Measurements from ENCODE around the gene AUTS2.

Gene AUTS2

DNA sequence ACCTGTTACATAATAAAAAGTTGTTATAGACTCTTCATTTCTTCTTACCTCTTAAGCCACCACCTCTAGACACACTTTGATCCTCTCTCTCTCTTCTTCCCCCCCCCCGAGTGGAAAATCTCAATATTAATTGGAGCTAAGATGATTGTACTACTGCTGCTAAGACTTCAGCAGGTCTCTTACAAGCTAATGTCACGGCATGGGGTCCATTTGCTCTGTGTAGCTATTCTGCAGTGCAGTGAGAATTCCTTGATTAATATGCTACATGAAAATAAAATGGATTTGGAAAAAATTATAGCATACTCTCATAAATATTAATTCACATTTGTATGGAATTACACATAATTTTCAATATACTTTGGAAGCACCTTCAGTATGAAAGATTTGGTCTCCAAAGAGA lies 297.2 kb downstream of the AUTS2 start:
- no peak for DNase-seq (ENCODE audit: low spot score)

DNA sequence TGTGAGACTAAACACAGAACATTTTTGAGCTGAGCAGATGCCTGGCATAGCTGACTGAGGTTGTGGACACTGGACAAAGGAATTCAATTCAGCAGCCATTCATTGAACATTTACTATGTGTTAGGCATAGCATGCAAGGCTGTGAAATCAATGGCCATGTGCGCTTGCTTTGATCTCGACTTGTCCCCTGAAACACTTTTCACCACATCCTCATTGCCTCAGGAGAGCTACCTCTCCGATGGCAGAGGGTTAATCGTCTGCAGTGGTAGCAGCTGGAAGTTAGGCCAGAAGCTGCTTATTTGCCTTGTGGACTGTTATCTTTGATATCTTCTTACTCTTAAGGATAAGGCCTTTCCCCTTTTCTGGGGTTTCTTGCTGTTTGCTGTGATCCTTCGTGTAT lies 297.8 kb downstream of the AUTS2 start:
- no peak for DNase-seq (ENCODE audit: low spot score)

DNA sequence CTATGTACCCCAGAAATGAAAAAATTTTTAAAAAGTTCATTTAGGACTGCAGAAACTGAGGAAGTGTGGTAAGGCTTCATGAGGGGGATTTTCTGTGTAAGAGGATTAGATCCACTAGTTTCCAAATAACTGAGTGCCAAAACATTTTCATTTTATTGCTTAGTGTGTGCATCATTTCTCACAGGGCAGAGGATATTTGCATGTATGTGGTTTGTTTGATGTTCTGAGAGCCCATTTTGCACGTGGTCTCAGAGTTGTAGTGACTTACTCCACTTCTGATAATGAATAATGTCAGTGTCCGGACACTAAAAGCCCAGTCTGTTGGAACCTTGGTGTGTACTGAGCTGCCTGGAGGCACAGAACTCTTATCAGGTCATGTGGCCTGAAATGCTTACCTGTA lies 299.9 kb downstream of the AUTS2 start:
- no peak for DNase-seq (ENCODE audit: low spot score)

DNA sequence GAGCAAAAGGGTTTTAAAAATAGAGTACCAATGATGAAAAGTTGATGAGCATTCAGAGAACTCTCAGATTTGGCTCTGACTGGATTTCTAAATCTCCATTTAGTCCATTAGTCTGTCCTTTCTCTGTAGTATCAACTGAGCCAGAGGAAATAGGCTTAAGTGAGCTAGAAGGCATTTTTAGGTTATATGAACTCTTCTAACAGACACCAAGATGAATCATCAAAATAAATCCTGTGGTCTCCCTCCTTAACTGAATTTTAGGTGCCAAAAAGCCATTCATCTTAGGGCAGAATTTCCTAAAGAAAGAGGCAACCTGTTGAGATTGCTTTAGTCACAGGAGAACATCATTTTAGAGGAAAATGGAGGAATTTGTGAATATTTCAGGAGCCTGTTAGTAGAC lies 305.1 kb downstream of the AUTS2 start:
- DNase-seq (ENCODE audit: low spot score): no peak

DNA sequence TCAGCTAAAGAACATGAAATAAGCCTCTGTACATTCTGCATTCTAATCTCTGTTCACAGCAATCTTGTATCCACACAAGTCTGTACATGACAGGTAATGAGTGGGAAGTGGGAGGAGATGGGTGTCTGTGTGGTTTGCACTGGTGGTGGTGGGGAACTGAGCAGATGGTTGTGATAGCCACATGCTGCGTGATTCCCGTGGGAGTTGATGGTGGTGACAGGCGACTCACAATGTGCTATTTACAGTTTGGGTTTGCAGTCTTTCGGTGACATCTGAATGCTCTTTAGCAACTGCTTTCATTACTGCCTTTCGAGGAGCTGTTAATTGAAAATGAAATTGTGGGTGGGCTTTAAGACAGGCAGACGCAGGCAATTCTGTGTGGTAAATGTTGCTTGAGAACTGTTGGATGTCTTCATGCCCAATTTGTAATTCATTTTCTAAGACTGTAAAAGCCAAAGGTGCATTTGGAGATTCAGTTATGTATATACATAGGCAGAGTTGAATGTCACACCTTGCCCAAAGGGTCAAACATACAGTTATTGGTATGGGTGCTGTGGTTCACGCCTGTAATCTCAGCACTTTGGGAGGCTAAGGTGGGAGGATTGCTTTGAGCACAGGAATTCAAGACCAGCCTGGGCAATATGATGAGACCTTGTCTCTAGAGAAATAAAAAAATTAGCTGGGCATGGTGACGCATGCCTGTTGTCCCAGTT lies 308.2 kb downstream of the AUTS2 start:
- no peak for DNase-seq (ENCODE audit: low spot score)

DNA sequence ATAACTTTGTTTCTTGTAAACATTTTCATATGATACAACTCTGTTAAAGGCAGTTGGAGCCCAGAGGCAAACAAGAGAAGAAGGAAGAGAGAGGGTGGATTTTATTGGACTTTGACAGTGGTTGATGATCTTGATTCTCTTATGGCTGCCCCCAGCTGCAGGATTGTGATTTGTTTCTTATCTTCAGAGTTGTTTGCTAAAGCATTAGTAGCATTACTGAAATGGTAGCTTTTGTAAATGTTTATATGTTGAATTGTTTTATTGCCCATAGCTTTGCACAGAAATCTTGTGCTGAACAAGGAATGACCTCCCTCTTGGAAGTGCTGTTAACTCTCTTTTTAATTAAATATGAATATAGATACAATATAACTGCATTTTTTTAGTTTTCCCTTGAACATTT lies 309.4 kb downstream of the AUTS2 start:
- DNase-seq (ENCODE audit: low spot score): no peak

DNA sequence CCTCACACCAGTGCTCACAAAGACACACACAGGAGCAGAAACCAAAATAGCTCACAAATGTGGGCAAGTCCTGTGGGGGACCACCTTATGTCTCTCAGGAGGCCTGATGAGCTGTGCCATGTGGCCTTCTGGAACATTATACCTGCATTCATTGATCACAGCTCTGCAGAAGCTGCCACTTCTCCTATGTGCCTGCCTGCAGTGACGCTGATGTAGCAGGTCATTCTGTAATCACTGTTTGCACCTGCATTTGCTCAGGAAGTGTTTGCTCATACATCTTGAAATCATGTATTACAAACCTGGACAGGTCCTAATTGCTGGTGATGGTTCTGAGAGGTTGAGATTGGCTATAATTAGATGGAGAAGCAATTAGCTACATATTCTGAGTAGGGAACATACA lies 310.2 kb downstream of the AUTS2 start:
- no peak for DNase-seq (ENCODE audit: low spot score)

DNA sequence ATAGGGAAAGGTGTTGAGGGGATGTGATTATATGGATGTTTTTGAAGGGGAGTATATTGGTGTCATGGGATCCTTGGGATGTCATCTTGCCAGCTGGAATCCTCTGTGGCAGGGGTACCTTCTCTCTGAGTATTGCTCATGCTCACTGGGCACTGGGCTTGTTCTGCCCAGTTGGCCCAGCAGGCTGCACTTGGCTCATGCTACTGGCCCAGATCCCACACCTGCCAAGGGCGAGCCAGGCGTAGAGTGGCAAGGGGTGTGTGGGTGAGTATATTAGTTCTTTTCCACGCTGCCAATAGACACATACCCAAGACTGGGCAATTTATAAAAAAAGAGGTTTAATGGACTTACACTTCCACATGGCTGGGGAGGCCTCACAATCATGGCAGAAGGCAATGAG lies 311.9 kb downstream of the AUTS2 start:
- no peak for DNase-seq (ENCODE audit: low spot score)

DNA sequence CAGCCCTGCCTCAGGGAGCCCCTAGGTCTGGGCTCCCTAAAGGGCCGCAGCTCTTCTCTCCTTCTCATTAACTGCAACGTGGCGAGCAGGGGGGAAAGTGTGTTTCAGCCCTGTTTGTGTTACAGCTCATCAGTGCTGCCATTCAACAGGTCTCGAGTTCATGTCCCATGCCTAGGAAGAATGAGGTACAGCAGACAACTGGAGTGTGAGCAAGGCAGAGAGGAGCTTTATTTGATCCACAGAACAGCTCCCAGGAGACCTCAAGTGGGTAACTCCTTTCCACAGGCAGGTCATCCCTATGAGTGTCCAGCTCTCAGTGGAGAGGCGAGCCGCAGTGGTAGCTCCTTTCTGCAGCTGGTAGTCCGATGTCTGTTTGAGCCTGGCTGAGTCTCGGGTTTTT lies 313.1 kb downstream of the AUTS2 start:
- DNase-seq (ENCODE audit: low spot score): no peak

DNA sequence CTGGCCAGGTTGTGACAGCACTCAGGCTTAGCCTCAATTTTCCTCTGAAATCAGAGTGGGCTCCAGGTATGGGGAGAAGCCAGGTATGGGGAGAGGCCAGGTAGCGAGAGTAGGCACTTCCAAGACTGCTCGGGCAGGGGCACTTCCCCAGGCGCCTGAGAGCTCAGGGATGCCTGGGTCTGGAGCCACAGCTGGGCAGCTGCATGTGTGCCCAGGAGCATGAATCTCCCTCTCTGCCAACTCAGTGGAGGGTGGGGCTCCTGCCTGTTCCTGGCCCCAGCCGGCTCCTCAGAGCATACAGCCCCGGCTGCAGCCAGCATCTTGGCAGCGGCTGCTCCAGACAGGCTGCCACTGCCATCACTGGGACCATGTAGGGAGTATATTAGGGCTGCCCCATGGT lies 313.9 kb downstream of the AUTS2 start:
- DNase-seq (ENCODE audit: low spot score): no peak

DNA sequence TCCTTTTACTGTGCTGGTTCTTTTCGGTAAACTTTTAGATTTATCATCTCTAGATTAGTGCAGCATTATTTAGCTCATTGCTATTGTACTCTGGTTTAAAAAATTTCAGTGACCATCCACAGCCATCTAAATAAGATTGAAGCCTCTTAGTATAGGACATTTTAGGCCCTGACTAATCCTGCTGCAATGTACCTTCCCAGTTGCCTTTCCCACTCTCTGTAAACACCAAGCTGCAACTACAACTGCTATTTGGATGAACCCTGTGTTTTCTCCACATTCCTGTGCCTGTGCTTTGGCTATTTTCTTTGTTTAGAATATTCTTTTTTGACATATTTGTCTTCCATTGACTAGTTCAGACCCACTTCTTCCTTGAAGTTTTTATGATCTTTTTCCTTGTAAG lies 314.6 kb downstream of the AUTS2 start:
- no peak for DNase-seq (ENCODE audit: low spot score)

DNA sequence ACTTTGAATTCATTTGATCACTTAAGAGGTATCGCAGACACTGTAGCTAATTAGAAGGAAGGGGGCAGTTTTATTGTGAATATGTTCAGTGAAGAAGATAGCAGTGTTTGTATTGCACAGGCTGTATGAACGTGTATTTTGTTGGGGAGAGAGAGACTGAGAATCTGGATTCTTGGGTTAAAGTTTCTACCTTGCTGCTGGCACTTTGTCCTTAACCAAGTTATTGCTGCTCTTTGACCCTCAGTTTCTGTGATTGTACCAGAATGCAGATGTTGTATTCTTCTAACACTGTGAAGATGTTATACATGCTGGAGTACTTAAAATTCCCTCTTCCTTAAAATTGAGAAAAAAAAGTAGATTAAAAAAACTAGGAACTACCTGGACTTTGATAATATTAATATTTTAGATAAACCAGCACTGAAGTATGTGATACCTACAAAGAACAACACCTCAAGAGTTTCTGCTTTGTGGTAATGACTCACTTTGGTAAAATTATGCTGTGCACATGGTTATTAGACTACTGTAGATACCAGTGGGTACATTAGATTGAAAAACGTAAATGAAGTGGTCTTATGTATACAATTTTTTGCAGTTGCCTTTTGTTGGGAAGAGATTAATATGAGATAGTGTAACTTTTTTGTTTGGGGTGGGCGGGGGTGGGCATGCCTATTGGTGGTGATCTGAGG lies 321.3 kb downstream of the AUTS2 start:
- DNase-seq (ENCODE audit: low spot score): no peak

DNA sequence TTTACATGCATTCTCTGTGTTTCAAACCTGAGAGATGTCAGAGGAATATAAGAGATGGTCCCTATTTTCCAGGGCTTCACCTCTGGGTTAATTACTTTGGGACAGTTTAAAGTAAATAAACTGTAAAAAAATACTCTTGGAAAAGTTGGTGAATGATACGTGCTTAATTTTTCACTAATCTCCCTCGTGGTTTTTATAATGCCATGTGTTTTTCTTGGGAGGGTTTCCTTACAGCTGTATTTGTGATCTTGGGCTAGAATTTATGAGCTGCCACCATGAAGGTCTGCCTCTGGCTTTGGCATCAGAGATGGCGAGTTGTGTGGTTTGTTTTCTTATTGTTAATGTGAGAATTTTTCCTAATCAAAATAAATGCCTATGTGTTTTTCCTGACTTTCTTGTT lies 322.5 kb downstream of the AUTS2 start:
- no peak for DNase-seq (ENCODE audit: low spot score)

DNA sequence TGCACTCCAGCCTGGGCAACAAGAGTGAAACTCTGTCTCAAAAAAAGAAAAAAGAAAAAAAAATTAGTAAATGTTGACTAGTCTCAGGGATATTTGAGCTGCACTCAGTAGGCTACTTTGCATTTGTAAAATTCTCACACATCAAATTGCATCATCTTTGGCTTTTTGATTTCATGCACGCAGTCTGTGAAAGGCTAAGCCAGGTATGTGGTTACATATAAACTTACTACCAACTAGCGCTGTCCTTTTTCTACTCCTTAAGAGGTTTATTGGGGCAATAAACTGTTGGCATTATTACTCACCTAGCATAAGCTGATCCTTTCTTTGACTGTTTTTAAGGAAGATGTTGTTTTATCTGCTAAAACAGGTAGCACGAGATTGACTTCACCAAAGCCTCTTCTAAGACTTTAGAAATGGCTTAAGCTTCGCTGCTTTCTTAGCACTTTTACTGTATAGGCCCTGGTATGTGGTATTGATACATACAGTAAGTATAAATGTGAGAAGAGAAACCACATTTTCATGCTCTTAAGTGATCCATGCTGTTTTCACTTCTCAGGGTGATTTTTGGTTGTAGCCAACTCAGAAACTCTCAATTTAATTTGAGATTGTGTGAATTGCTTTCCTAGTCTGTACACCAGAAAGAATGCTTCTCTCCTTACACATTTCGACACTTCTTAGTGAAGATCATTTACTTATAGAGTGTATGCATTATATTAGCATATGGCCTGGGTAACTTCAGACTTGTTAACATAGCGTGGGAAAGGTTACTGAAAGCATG lies 323.9 kb downstream of the AUTS2 start:
- no peak for DNase-seq (ENCODE audit: low spot score)

DNA sequence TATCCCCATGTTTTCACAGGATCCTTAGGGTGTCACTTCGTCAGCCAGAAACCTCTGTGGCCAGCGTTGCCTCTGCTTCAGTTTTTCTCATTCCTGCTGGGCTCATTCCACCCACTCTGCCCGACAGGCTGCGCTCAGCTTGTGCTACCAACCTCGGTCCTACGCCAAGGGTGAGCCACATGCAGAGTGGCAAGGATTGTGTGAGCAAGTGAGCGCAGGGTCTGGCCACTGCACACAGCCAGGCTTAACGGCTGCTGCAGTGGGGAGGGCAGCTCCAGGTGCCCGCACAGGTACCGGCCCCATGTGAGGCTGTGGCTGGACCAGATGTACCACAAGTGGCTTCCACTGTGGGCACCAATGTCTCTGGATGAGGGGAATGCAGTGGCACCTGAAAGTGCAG lies 329.2 kb downstream of the AUTS2 start:
- DNase-seq (ENCODE audit: low spot score): no peak

DNA sequence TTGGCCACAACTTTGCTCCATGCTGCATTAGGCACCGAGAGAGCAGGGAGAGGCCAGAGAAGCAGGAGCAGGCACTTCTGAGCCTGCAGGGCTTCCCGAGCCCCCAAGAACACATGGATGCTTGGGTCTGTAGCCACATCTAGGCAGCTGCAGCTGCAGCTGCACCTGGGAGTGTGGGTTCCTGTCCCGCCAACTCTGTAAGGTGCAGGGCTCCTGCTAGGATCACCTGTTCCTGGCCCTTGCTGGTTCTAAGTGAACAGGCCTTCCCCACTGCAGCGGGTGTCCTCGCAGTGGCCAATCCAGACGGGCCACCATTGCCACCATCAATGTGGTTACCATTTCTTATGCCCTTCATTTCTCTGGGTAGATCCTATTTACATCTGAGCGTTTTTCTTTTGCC lies 330.3 kb downstream of the AUTS2 start:
- DNase-seq (ENCODE audit: low spot score): no peak

DNA sequence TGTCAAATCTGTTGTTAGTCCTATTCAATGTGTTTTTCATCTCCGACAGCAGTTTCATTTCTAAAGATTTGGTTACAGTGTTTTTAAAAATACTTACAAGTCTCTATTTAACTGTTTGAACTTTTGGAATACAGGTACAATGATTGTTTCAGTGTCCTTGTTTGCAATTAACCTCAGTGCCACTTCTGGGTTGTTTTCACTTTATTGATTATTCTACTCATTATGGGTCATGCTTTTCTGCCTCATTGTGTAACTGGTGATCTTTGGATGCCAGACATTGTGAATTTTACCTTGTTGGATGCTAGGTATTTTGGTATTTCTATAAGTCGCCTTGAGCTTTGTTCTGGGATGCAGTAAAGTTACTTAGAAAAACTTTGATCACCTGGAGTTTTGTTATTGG lies 331.3 kb downstream of the AUTS2 start:
- DNase-seq (ENCODE audit: low spot score): no peak

DNA sequence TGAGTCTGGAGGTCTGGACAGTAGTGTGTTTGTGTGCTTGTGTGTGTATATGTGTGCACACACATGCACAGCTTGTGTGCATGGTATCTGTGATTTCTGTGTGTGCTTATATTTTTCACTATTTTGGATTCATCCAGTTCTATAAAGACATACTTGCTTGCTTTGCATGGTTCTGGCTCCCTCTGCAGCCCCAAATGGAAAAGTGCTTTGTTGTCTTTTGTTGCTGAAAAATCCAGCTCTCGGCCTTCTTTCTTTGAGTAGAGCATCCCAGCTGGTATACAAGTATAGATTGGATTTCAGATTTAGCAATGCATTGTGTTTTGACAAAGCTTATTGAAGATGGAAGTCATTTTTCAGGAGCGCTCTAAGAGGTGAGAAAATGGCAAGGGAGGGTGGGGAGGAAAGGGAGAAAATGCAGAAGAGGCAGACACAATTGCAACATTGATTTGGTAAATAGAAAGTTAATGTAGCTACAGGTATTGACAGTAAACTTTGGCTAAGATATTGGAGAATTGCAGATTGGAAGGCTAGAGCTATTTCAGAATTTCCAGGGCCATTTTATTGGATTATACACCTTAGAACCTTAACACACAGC lies 333.9 kb downstream of the AUTS2 start:
- DNase-seq (ENCODE audit: low spot score): no peak

DNA sequence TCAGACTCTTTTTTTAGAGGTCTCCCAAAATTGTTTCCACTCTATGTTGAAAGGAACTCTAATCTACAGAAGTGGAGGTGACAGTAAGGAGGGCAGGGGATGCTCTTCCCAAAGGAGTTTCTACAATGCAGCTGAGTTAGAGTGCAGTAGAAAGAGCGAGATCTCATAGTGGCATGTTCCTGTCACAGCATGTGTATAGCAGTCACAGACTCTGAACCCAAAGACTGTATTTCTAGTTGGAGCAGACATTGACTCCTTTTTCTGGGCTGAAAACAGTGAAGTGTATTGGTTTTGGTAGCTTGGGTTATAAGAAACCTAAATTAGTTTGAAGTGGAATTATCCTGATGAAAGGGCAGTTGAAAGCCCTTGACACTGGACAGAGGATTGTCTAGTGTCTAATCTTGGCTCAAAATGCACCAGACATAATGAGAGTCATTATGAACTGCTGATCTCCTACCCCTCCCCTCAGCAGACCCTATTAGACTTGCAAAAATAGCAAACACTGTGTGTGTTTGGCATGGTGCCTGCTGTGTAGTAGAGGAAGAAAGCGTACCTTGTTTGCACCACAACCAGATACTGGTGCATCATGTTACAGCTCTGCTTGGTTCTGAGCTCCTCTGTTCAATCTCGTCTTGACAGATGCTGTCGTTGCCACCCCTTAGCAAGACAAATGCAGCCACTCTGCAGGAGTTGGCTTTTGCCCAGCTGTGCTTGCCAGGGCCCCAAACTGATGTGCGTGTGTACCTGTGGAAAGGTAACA lies 336.0 kb downstream of the AUTS2 start:
- no peak for DNase-seq (ENCODE audit: low spot score)

DNA sequence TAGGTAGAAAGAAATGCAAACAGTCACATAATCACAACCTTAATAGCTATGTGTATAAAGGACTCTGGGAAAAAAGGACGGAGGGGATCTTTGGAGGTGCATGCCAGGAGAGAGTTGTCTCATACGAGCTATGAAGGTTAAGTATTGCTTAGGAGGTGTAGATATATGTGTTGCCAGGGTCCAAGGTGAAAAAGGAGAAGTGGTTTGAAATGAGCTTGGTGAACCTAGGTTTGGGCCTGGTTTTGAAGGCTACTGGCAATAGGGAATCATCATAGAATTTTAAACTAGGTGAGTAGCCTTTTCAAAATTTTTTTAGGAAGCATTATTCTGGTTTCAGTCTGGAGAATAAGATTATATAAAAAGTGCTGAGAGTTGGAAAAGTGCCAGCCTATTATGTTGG lies 336.8 kb downstream of the AUTS2 start:
- DNase-seq (ENCODE audit: low spot score): no peak

DNA sequence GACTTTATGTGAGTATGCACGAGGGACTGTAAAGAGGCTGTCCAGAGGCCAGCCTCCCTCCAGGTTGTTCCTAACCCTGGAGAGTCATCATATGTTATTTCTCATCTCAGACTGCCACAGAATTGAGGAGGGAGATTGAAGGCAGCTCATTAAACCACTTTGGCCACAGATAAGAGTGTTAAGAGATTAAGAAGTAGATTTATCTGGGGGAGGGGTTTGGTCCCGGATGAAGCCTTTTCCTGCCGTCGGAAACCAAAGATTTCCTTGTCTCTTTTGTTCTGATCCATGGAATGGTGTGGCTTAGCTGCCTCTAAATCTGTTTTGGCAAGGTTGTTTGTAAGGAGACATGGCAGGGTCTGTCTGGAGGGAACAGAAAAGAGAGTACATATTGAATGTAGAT lies 338.8 kb downstream of the AUTS2 start:
- DNase-seq (ENCODE audit: low spot score): no peak

DNA sequence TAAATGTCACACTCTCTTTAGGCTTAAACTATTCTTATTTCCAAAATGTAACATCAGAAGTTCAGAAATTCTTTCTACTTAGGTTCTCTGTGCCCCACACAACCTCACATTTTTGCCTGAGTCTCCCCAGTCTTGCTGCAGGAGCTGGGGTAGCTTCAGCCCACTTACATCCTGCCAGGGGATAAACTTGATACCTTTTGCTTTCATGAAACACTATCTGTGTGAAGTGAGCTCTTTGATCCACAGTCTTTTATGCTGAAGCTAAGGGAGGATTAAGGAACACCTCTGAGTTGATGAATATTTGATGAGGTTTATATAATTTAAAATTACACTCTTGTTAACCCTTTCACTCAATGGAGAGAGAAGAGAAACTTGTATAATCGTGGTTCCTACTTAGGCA lies 341.0 kb downstream of the AUTS2 start:
- DNase-seq (ENCODE audit: low spot score): no peak
